PFSK-1 (cell line): ENCODE results near the gene RALGAPA2.

Experiments
- POLR2AphosphoS5 ChIP-seq: IDR thresholded peaks from 2 replicates; pipeline ENCODE4 v1.6.1; 2012; ENCODE audit warnings: low read depth, mild to moderate bottlenecking, control low read depth, low read length, moderate library complexity
- SIN3A ChIP-seq: IDR thresholded peaks from 2 replicates; pipeline ENCODE4 v1.6.1; 2012; ENCODE audit warnings: mild to moderate bottlenecking, low read length, moderate library complexity, borderline replicate concordance; ENCODE audit not compliant: insufficient read depth

DNA sequence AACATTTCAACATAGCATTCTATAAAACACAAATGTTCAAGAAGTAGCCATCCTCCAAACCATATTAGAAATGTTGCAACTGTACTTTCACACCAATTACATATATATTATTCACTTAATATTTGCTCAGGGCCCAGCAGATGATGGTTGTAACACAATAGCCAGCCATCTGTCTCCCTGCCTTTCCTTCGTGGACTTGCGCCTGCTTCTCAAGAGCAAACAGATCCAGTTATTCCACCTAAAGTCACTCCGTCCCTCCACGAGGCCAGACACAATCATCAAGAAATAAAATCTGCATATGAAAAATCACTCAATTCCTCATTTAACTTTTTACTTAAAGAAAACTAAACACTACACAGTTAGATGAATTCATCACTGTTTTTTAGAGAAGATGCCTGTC, 160.4 kb downstream of the RALGAPA2 start:
- TF ChIP-seq POLR2AphosphoS5: no peak
- no peak for TF ChIP-seq SIN3A
